Measurements from ENCODE around the gene GAS2L3.

GAS2L3 gene

GRCh38 chr12:100573292-100574186, at the start of gene GAS2L3:
GAS2L3 (plus strand) TSS chr12:100573684; CDS start chr12:100594905, 21,221 bp downstream.
- TF ChIP-seq, protein P1, sequence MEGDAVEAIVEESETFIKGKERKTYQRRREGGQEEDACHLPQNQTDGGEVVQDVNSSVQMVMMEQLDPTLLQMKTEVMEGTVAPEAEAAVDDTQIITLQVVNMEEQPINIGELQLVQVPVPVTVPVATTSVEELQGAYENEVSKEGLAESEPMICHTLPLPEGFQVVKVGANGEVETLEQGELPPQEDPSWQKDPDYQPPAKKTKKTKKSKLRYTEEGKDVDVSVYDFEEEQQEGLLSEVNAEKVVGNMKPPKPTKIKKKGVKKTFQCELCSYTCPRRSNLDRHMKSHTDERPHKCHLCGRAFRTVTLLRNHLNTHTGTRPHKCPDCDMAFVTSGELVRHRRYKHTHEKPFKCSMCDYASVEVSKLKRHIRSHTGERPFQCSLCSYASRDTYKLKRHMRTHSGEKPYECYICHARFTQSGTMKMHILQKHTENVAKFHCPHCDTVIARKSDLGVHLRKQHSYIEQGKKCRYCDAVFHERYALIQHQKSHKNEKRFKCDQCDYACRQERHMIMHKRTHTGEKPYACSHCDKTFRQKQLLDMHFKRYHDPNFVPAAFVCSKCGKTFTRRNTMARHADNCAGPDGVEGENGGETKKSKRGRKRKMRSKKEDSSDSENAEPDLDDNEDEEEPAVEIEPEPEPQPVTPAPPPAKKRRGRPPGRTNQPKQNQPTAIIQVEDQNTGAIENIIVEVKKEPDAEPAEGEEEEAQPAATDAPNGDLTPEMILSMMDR (IDR thresholded peaks at IDR 0.05), result no peak

- TF ChIP-seq, protein P1 (IDR thresholded peaks at IDR 0.05), result no peak
Measured at GRCh38 chr12:100528034-100528433, 45.5 kb upstream of the GAS2L3 start.

- TF ChIP-seq, protein P1 (IDR thresholded peaks at IDR 0.05), result no peak
Measured at GRCh38 chr12:100528471-100529127, 44.9 kb upstream of the GAS2L3 start.

DNA sequence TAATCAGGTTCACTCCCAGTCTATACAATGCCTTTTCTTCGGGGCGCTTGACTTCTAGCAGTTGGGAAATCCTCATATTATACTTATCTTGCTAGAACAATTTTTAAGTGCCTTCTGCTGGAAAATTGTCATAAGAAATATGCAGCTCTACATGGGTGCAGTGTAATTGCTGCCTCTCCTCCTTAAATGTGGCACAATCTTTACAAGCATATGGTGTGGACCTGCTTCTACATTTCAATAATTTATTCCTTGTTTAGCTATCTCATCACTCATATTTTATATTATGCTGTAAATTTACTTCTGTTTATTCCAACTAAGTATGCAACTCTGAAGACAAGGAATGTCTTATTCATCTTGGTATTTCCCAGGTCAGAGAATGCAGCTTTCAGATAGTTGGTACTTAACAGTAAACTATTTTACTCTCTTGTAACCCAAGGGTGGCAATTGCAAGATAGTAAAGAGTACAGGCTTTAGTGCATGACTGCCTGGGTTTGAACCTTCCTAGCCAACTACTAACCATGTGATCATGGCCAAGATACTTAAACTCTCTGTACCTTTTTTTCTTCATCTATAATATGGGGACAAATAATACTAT, 43.6 kb upstream of the GAS2L3 start:
- TF ChIP-seq, protein P1 (IDR thresholded peaks at IDR 0.05), result no peak

DNA sequence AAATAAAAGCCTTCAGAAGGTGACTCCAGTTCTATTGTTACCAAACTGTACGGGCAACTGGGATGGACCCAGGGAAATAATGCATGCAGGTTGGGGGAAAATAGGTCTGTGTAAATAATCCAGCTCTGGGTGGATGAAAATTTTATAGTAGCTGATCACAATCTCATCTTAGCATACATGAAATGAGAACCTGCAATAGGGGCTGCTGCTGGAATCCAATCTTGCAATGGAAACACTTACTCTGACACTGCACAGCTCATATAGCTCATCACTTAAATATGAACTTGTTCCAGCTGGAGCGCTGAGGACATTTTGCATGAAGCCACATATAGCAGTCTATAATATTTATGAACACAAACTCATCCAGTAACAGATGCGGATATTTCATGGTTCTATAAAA, 40.1 kb upstream of the GAS2L3 start:
- TF ChIP-seq, protein P1 (IDR thresholded peaks at IDR 0.05), result no peak

DNA sequence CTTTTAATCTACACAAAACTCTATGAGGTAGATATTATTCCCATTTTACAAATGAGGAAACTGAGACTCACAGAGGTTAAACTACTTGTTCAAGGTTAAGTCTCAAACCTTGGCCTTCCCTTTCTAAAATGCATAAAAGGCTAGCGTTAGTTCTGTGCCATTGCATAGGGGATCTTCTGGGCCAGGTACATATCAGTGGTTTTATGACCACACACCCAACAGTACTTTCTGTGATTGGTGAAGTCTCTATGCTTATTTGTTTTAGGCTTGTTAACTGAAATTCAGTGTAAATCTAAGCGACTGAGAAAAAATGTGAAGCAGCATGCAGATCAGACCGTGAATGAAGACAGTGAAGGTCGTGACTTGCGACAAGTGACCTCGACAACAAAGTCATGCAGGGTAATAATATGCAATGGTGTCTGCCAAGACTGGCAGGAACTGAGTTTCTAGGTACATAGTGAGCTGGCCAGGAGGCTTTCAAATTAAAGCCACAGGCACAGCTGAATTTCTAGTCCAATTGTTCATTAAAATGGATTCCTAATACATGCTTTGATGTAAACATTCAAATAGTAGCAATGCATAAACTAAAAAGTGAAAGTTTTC, 38.8 kb upstream of the GAS2L3 start:
- TF ChIP-seq, protein P1 (IDR thresholded peaks at IDR 0.05), result no peak

GRCh38 chr12:100539202-100539601, 34.3 kb upstream of the GAS2L3 start:
- TF ChIP-seq, protein P1 (IDR thresholded peaks at IDR 0.05), result no peak

All from LNCAP (cell line).